ENCODE data around the gene PTPRT. TPM values are rescaled to one million over a fixed set of nuclear protein-coding genes. Genes with fewer than 3 reads are reported as not detected.

PTPRT gene
- total and polyA plus RNA-seq, 10 of the 15 experiments (the other 5 are each of a cell fraction or from before 2014, with no cell fraction given): not detected

DNA sequence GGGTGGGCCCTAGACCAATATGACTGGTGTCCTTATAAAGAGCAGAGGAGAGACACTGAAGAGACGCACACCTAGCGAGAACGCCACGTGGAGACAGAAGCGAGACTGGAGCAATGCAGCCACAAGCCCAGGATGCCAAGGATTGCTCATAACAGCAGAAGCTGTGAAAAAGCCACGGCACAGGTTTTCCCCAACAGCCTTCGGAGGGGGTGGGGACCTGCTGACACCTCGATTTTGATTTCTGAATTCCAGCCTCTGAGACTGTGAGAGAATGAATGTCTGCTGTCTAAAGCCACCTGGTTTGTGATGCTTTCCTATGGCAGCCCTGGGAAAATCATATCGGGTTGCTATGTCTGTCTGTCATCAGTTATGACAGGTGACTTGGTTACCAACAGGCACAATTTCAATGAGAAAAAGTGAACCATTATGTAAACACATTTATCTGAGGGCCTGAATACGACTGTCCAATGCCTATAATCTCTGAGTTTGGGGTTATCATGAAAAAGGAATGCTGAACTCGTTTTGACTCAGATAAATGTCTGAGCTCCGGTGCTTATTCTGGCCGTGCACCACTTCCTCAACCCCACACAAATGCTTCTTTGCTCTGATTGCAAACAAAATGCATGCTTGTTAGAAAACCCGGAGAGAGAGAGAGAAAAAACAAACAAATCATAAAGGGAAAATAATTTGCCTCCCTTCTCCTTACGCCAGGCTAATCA, 769.7 kb downstream of the PTPRT start (continued):
- TF ChIP-seq, protein P1, sequence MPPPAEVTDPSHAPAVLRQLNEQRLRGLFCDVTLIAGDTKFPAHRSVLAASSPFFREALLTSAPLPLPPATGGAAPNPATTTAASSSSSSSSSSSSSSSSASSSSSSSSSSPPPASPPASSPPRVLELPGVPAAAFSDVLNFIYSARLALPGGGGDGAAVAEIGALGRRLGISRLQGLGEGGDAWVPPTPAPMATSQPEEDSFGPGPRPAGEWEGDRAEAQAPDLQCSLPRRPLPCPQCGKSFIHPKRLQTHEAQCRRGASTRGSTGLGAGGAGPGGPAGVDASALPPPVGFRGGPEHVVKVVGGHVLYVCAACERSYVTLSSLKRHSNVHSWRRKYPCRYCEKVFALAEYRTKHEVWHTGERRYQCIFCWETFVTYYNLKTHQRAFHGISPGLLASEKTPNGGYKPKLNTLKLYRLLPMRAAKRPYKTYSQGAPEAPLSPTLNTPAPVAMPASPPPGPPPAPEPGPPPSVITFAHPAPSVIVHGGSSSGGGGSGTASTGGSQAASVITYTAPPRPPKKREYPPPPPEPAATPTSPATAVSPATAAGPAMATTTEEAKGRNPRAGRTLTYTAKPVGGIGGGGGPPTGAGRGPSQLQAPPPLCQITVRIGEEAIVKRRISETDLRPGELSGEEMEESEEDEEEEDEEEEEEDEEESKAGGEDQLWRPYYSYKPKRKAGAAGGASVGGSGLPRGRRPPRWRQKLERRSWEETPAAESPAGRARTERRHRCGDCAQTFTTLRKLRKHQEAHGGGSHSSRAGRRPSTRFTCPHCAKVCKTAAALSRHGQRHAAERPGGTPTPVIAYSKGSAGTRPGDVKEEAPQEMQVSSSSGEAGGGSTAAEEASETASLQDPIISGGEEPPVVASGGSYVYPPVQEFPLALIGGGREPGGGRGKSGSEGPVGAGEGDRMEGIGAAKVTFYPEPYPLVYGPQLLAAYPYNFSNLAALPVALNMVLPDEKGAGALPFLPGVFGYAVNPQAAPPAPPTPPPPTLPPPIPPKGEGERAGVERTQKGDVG (CRISPR knock-in tag; IDR thresholded peaks at IDR 0.05): no peak
- TF ChIP-seq CEBPB (IDR thresholded peaks at IDR 0.05; ENCODE audit: borderline replicate concordance in 1 of 2, low read depth in 2 of 2, low read length in 2 of 2): no peak
- no peak for TF ChIP-seq JUNB (IDR thresholded peaks at IDR 0.05)
- no peak for TF ChIP-seq EZH2 (IDR thresholded peaks at IDR 0.05; ENCODE audit: borderline replicate concordance, control insufficient read depth, low read depth, low read length)

DNA sequence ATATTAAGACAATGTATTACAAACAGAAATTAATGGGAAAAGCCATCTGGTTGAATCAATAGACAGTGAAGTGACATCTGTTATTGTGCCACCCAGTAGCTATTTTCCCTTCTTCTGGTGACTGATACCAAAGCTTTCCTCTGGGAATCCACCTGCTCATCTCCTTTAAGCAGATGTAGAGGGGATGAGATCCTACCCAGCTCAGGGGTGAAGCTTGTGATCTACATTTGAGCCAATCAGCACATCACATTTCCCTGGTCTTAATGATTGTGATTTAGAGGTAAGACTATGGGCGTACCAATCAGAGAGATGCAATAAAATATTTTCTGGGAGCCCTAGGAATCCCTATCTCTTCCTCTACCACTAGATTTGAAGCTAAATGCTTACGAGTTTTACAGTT, 782.9 kb downstream of the PTPRT start:
- H3K79me2 ChIP-seq (ENCODE audit: control insufficient read depth, insufficient read depth, low read length): no peaks in the 10 kb centered on the region
- no peak overlapping the region for H3K27ac ChIP-seq (ENCODE audit: control insufficient read depth, insufficient read depth)
- H4K20me1 ChIP-seq (ENCODE audit: control insufficient read depth, insufficient read depth): no peaks in the 10 kb centered on the region
- ChIA-PET CTCF (no interaction called here), POLR2A (no interaction called here), RAD21 (ENCODE audit: unreplicated experiment) (no interaction called here), SMC1A (ENCODE audit: uncharacterized antibody, unreplicated experiment) (no interaction called here)
- no peaks in the 10 kb centered on the region for H3K36me3 ChIP-seq (ENCODE audit: control insufficient read depth in 2 of 2, insufficient read depth in 2 of 2, low read length in 1 of 2)
- WGBS (ENCODE audit: insufficient coverage, insufficient replicate concordance, low lambda C conversion rate, missing lambda C conversion rate): 22% methylated on average over 2 of the region's 2 CpGs
- no peak for DNase-seq (ENCODE audit: low read depth, low spot score)
- no peaks in the 10 kb centered on the region for H3K4me1 ChIP-seq (ENCODE audit: control insufficient read depth, insufficient read depth, low read length)
- no peaks in the 10 kb centered on the region for H3K27me3 ChIP-seq (replicated peaks in 1 of 2; ENCODE audit: control insufficient read depth in 2 of 2, insufficient read depth in 2 of 2, low read length in 1 of 2)
- TF ChIP-seq SPI1 (IDR thresholded peaks at IDR 0.05; ENCODE audit: borderline replicate concordance, insufficient read depth, low read depth, low read length) (no peak), EZH2 (IDR thresholded peaks at IDR 0.05; ENCODE audit: borderline replicate concordance, control insufficient read depth, low read depth, low read length) (no peak), CREB1 (IDR thresholded peaks at IDR 0.05; ENCODE audit: low read depth) (no peak), STAT3 (IDR thresholded peaks at IDR 0.05; ENCODE audit: low read depth, low read length) (no peak), ZSCAN29 (IDR thresholded peaks at IDR 0.05) (no peak), SMC3 (IDR thresholded peaks at IDR 0.05; ENCODE audit: borderline replicate concordance, low read length) (no peak), SIN3A (IDR thresholded peaks at IDR 0.05; ENCODE audit: low read depth, low read length) (no peak), WRNIP1 (IDR thresholded peaks at IDR 0.05; ENCODE audit: borderline replicate concordance, low read depth, low read length) (no peak), KAT2A (conservative IDR thresholded peaks at IDR 0.05; ENCODE audit: control insufficient read depth, low read depth, low read length) (no peak), IKZF1 (conservative IDR thresholded peaks at IDR 0.05) (no peak), RAD21 (IDR thresholded peaks at IDR 0.05; ENCODE audit: insufficient read depth, low read depth, low read length) (no peak), RUNX3 (IDR thresholded peaks at IDR 0.05; ENCODE audit: low read length) (no peak)
- TF ChIP-seq, protein P2, sequence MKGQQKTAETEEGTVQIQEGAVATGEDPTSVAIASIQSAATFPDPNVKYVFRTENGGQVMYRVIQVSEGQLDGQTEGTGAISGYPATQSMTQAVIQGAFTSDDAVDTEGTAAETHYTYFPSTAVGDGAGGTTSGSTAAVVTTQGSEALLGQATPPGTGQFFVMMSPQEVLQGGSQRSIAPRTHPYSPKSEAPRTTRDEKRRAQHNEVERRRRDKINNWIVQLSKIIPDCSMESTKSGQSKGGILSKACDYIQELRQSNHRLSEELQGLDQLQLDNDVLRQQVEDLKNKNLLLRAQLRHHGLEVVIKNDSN (IDR thresholded peaks at IDR 0.05; ENCODE audit: borderline replicate concordance, extremely low read length, insufficient read depth, low read depth, low read length): no peak
- H3K4me3 ChIP-seq: no peak overlapping the region
- no TSS peak for BruUV-seq (replicated peaks)
- ATAC-seq: no peak
- intact Hi-C loops (cut with micrococcal nuclease; ENCODE audit: unreplicated experiment) (no loop called here), in situ Hi-C loops (cut with MboI) (no loop called here)
- no peak overlapping the region for H2AFZ ChIP-seq (ENCODE audit: control insufficient read depth, low read depth, low read length)
- H3K4me2 ChIP-seq (ENCODE audit: control insufficient read depth, insufficient read depth): no peak overlapping the region
- no peak for FAIRE-seq
- no peak overlapping the region for H3K9ac ChIP-seq (ENCODE audit: control insufficient read depth, insufficient read depth, low read length)
- no peaks in the 10 kb centered on the region for H3K9me3 ChIP-seq (replicated peaks; ENCODE audit: control insufficient read depth, insufficient read depth, low read length)
